Left lung (tissue), 10 donors: ENCODE results near the gene DPYSL5. TPM values are rescaled to one million over a fixed set of nuclear protein-coding genes. Genes with fewer than 3 reads are reported as not detected.

ENCODE experiments used
- ATAC-seq: fragments of 200-7000 bp; cut with Tn5 transposase; one replicate; pipeline ENCODE4 v1.9.1; 2020; ENCODE audit warnings: moderate library complexity
- DNase-seq, 4 donors: peaks; one replicate each; pipeline ENCODE4 v3.0.0-alpha.2; 2013 to 2020
- H3K27ac ChIP-seq, 2 donors: fragments of 200-600 bp; sonication (generic) in 1 of 2; one replicate each; pipeline versions ENCODE4 v1.5.0 to v1.8.0; 2020 to 2021
- H3K27me3 ChIP-seq, 2 donors: fragments of 200-600 bp; sonication (generic) in 1 of 2; one replicate each; pipeline versions ENCODE4 v1.5.0 to v1.8.0; 2020 to 2021
- H3K36me3 ChIP-seq, 2 donors: fragments of 200-600 bp; sonication (generic) in 1 of 2; one replicate each; pipeline versions ENCODE4 v1.5.0 to v1.8.0; 2020 to 2021
- H3K4me1 ChIP-seq, 2 donors: fragments of 200-600 bp; one replicate each; pipeline ENCODE4 v1.8.0; 2021
- H3K4me3 ChIP-seq, 2 donors: fragments of 200-600 bp; sonication (generic) in 1 of 2; one replicate each; pipeline versions ENCODE4 v1.5.0 to v1.8.0; 2020 to 2021; ENCODE audit warnings: mild to moderate bottlenecking in 1 of 2
- H3K9me3 ChIP-seq, 2 donors: fragments of 200-600 bp; sonication (generic) in 1 of 2; one replicate each; pipeline versions ENCODE4 v1.5.0 to v1.8.0; 2020 to 2021
- intact Hi-C, 2 donors: fragments of 100-400 bp; cut with DNase I; formaldehyde crosslinking; loops; one replicate each; pipeline versions ENCODE4 v1.11.2 to v1.14.2; 2022
- polyA plus RNA-seq, 6 donors: library from polyadenylated mRNA; unstranded; fragments of 120-200 nt; gene quantifications; one replicate each; pipeline ENCODE4 v1.2.1, GENCODE V29; 2013; ENCODE audit not compliant: insufficient read length in 6 of 6
- total RNA-seq, 2 donors: library from RNA; stranded (reverse); fragmentation: NEBNext Ultra II Directional; extraction: Animal tissue kit (Norgen Biotek cat#: 25700); gene quantifications; one replicate each; pipeline ENCODE4 v1.2.1, GENCODE V29; 2021
- TF ChIP-seq, protein P1 (sequence below), 2 donors: fragments of 200-600 bp; sonication (generic) in 1 of 2; IDR thresholded peaks; one replicate each; pipeline versions ENCODE4 v1.5.0 to v1.8.0; 2021; ENCODE audit warnings: antibody characterized with exemption in 2 of 2
- donor health status: DM: no; HTN: yes; CAD: no.
- donor health status: DM: no; HTN: no; CAD: no.

DPYSL5 gene
- total and polyA plus RNA-seq, 8 donors, result 0.07 to 0.37 (median 0.23) TPM; not detected in 2

DNA sequence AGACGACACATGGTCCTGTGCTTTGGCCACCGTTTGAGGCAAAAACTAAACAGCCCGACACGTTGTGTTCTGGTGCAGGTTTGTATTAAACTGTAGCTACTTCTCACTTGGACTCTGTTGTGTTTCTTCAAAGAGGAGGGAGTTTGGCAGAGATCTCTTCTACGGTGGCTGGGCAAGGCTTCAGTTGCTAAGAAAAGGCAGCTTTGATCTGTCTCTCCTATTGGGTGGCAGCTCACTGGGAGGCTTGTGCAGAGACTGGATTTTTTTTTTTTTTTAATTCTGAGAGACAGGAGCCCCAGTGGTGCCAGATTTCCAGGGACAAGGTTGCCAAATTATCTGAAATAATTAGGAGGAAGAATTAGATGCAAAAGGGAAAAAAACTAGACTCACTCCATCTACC is 102.3 kb downstream of the DPYSL5 start:
- no peak for DNase-seq
- Histone ChIP-seq H3K27ac (no peak overlapping the region), H3K36me3 (no peaks in the 10 kb centered on the region), H3K4me1 (peaks cover 0 to 8% of the 10 kb centered on the region in 2 donors), H3K27me3 (peaks cover 4 to 34% of the 10 kb centered on the region in 2 donors), H3K9me3 (no peaks in the 10 kb centered on the region), H3K4me3 (no peak overlapping the region)
- intact Hi-C loops, result no loop called here
- ATAC-seq, result no peak
- TF ChIP-seq, protein P1, sequence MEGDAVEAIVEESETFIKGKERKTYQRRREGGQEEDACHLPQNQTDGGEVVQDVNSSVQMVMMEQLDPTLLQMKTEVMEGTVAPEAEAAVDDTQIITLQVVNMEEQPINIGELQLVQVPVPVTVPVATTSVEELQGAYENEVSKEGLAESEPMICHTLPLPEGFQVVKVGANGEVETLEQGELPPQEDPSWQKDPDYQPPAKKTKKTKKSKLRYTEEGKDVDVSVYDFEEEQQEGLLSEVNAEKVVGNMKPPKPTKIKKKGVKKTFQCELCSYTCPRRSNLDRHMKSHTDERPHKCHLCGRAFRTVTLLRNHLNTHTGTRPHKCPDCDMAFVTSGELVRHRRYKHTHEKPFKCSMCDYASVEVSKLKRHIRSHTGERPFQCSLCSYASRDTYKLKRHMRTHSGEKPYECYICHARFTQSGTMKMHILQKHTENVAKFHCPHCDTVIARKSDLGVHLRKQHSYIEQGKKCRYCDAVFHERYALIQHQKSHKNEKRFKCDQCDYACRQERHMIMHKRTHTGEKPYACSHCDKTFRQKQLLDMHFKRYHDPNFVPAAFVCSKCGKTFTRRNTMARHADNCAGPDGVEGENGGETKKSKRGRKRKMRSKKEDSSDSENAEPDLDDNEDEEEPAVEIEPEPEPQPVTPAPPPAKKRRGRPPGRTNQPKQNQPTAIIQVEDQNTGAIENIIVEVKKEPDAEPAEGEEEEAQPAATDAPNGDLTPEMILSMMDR (IDR thresholded peaks at IDR 0.05), result no peak

DNA sequence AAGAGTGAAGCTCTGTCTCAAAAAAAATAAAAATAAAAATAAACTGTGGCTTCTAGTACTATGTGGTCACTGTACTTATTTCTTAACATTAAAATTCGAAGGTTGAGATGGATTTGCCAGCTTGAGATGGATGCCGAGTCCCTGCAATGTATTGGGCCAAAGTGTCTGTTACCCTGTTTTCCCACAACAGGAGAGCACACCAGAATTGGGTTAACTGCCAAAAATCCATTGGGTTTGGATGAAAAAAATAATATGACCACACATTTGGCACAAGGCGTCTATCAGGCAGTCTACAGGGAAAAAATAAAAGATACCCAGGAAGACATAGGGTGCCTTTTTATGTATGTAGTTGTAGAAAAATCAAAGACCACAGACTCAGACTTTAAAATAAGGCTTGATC is 103.3 kb downstream of the DPYSL5 start:
- no peaks in the 10 kb centered on the region for H3K36me3 ChIP-seq
- DNase-seq (no peak), ATAC-seq (no peak)
- peaks cover 0 to 8% of the 10 kb centered on the region in 2 donors for H3K4me1 ChIP-seq
- TF ChIP-seq, protein P1 (IDR thresholded peaks at IDR 0.05), result no peak
- peaks cover 12 to 35% of the 10 kb centered on the region in 2 donors for H3K27me3 ChIP-seq
- H3K9me3 ChIP-seq, result no peaks in the 10 kb centered on the region
- H3K4me3 ChIP-seq, result no peak overlapping the region
- H3K27ac ChIP-seq, result no peak overlapping the region
- intact Hi-C loops, result no loop called here

DNA sequence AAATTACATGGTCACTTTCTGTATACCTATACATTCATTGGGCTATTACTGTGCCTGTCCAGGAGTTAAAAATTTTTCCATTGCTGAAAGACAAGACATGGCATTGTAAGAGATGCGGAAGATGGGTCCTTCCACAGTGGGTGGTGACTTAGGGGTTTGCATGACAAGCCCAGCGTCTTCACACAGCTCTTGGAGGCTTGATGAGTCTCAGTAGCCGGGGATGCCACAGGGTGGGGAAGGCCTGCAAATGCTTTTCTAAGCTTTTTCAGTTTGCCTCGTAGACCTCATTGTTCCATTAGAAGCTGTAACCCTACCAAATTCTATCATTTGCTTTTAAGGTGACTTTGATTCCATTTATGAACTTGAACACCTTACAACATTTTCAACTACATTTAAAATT is 104.4 kb downstream of the DPYSL5 start:
- TF ChIP-seq, protein P1 (IDR thresholded peaks at IDR 0.05), result no peak
- no peaks in the 10 kb centered on the region for H3K36me3 ChIP-seq
- H3K4me3 ChIP-seq, result no peak overlapping the region
- peaks cover 0 to 1% of the 10 kb centered on the region in 2 donors for H3K4me1 ChIP-seq
- H3K27me3 ChIP-seq, result peaks cover 13 to 41% of the 10 kb centered on the region in 2 donors
- ATAC-seq (no peak), DNase-seq (no peak)
- intact Hi-C loops, result no loop called here
- no peak overlapping the region for H3K27ac ChIP-seq
- no peaks in the 10 kb centered on the region for H3K9me3 ChIP-seq

DNA sequence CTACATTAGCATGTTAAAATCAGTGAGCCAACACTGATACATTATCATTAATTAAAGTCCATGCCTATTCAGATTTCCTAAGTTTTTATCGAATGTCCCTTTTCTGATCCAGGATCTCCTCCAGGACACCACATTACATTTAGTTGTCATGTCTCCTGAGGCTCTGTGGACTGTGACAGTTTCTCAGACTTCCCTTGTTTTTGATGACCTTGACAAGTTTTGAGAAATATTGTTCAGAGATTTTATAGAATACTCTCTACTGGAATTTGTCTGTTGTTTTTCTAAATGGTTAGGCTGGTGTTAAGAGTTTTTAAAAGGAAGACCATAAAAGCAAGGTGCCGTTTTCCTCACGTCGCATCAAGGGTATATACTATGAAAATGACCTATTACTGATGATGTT is 106.2 kb downstream of the DPYSL5 start:
- ATAC-seq, result no peak
- no peaks in the 10 kb centered on the region for H3K9me3 ChIP-seq
- peaks cover 20 to 59% of the 10 kb centered on the region in 2 donors for H3K27me3 ChIP-seq
- no peaks in the 10 kb centered on the region for H3K4me1 ChIP-seq
- no peak overlapping the region for H3K4me3 ChIP-seq
- DNase-seq, result no peak
- H3K27ac ChIP-seq, result no peak overlapping the region
- TF ChIP-seq, protein P1 (IDR thresholded peaks at IDR 0.05), result no peak
- intact Hi-C loops, result no loop called here
- H3K36me3 ChIP-seq, result no peaks in the 10 kb centered on the region

DNA sequence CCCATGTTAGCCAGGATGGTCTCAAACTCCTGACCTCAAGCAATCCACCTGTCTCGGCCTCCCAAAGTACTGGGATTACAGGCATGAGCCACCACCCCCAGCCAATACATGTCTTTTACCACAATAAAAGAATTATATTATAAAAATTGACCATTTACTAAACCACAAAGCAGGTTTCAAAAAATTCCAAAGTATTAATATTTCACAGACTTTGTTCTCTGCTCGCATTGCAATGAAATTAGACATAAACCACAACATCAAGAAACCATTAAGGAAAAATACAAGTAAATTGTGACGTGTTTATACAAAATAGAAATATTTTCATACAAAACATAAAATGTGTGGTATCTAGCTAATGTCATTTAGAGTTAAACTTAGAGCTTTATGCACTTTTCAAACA is 109.1 kb downstream of the DPYSL5 start:
- Histone ChIP-seq H3K4me3 (no peak overlapping the region), H3K9me3 (no peaks in the 10 kb centered on the region), H3K4me1 (peaks cover 0 to 7% of the 10 kb centered on the region in 2 donors), H3K27me3 (peaks cover 20 to 67% of the 10 kb centered on the region in 2 donors), H3K27ac (no peak overlapping the region), H3K36me3 (no peaks in the 10 kb centered on the region)
- ATAC-seq, result no peak
- DNase-seq, result no peak
- intact Hi-C loops, result no loop called here
- TF ChIP-seq, protein P1 (IDR thresholded peaks at IDR 0.05), result no peak
